Loucy (cell line): Measurements from ENCODE around the gene ADARB1.
A peak's percentile ranks its signal among the peaks of the same experiment; 100 is the strongest.

Experiments used
- H2AFZ ChIP-seq: fragments of 200-600 bp; sonication (generic); 2 replicates; pipeline ENCODE4 v1.6.0; 2016; ENCODE audit warnings: antibody characterized with exemption, mild to moderate bottlenecking, low read length, moderate library complexity
- H3F3A ChIP-seq: fragments of 200-600 bp; 2 replicates; pipeline ENCODE4 v1.6.0; 2016; ENCODE audit warnings: antibody characterized with exemption, low read depth, mild to moderate bottlenecking
- H3K27me3 ChIP-seq: fragments of 200-600 bp; sonication (generic); 2 replicates; pipeline ENCODE4 v1.6.1; 2014; ENCODE audit warnings: low read length, mild to moderate bottlenecking; ENCODE audit not compliant: insufficient read depth, poor library complexity, severe bottlenecking
- H3K36me3 ChIP-seq: fragments of 200-600 bp; sonication (generic); 2 replicates; pipeline ENCODE4 v1.6.1; 2016; ENCODE audit warnings: low read length; ENCODE audit not compliant: insufficient read depth
- H3K4me1 ChIP-seq: fragments of 200-600 bp; sonication (generic); 2 replicates; pipeline ENCODE4 v1.5.1; 2014; ENCODE audit warnings: low read length, mild to moderate bottlenecking; ENCODE audit not compliant: insufficient read depth, poor library complexity, severe bottlenecking
- H3K4me2 ChIP-seq: fragments of 200-600 bp; sonication (generic); 2 replicates; pipeline ENCODE4 v1.6.0; 2014; ENCODE audit warnings: antibody characterized with exemption, low read length, low read depth, mild to moderate bottlenecking; ENCODE audit not compliant: poor library complexity, severe bottlenecking
- H3K4me3 ChIP-seq: fragments of 200-600 bp; sonication (generic); 2 replicates; pipeline ENCODE4 v1.5.1; 2014; ENCODE audit warnings: low read length, mild to moderate bottlenecking, mixed read lengths; ENCODE audit not compliant: poor library complexity, severe bottlenecking
- H3K79me2 ChIP-seq: fragments of 200-600 bp; sonication (generic); 2 replicates; pipeline ENCODE4 v1.6.1; 2014; ENCODE audit warnings: low read length; ENCODE audit not compliant: insufficient read depth
- H3K9ac ChIP-seq: fragments of 200-600 bp; sonication (generic); 2 replicates; pipeline ENCODE4 v1.6.0; 2014; ENCODE audit warnings: mild to moderate bottlenecking, low read depth, low read length, moderate library complexity; ENCODE audit not compliant: poor library complexity, severe bottlenecking
- H3K9me2 ChIP-seq: fragments of 200-600 bp; sonication (generic); replicated peaks from 2 replicates; pipeline ENCODE4 v1.6.1; 2016; ENCODE audit warnings: low read depth, low read length, mixed read lengths
- H3K9me3 ChIP-seq: fragments of 200-600 bp; sonication (generic); 2 replicates; pipeline ENCODE4 v1.6.1; 2014; ENCODE audit warnings: mild to moderate bottlenecking, antibody characterized with exemption, low read length, low read depth; ENCODE audit not compliant: insufficient read depth
- H4K20me1 ChIP-seq: fragments of 200-600 bp; sonication (generic); 2 replicates; pipeline ENCODE4 v1.6.0; 2014; ENCODE audit warnings: antibody characterized with exemption, low read length, mild to moderate bottlenecking; ENCODE audit not compliant: insufficient read depth, poor library complexity, severe bottlenecking
- CTCF ChIP-seq: fragments of 200-600 bp; sonication (generic); conservative IDR thresholded peaks from 2 replicates; pipeline ENCODE4 v1.5.1; 2014; ENCODE audit warnings: mild to moderate bottlenecking, antibody characterized with exemption, low read length
- EZH2phosphoT487 ChIP-seq: fragments of 200-600 bp; IDR thresholded peaks from 2 replicates; pipeline ENCODE4 v1.6.1; 2018; ENCODE audit warnings: antibody characterized with exemption, mild to moderate bottlenecking, moderate library complexity, borderline replicate concordance

The ADARB1 gene

GRCh38 chr21:45029948-45030681, 44.3 kb upstream of the ADARB1 start:
- Histone ChIP-seq H3K4me2 (no peak overlapping the region), H3F3A (no peaks in the 10 kb centered on the region), H4K20me1 (no peaks in the 10 kb centered on the region), H3K36me3 (no peaks in the 10 kb centered on the region), H2AFZ (no peak overlapping the region), H3K9ac (no peak overlapping the region), H3K4me3 (no peak overlapping the region), H3K9me2 (no peaks in the 10 kb centered on the region), H3K79me2 (no peaks in the 10 kb centered on the region), H3K27me3 (no peaks in the 10 kb centered on the region), H3K9me3 (no peaks in the 10 kb centered on the region), H3K4me1 (peaks cover 23% of the 10 kb centered on the region)
- TF ChIP-seq EZH2phosphoT487 (no peak), CTCF (no peak)

- Histone ChIP-seq H3K9me3 (no peaks in the 10 kb centered on the region), H3K9me2 (no peaks in the 10 kb centered on the region), H3K4me3 (peak overlapping the region; percentile 22), H3K79me2 (no peaks in the 10 kb centered on the region), H4K20me1 (no peaks in the 10 kb centered on the region), H3K4me1 (peaks cover 23% of the 10 kb centered on the region), H3K9ac (peak overlapping the region; percentile 37), H3K27me3 (no peaks in the 10 kb centered on the region), H3K36me3 (no peaks in the 10 kb centered on the region), H2AFZ (no peak overlapping the region), H3F3A (no peaks in the 10 kb centered on the region), H3K4me2 (peak overlapping the region; percentile 47)
- TF ChIP-seq CTCF (no peak), EZH2phosphoT487 (no peak)
These were observed 43.5 kb upstream of the ADARB1 start for GRCh38 chr21:45030682-45031570.

GRCh38 chr21:45031571-45032191, 42.7 kb upstream of the ADARB1 start:
- H2AFZ ChIP-seq = no peak overlapping the region
- no peaks in the 10 kb centered on the region for H3K79me2 ChIP-seq
- no peaks in the 10 kb centered on the region for H3K9me3 ChIP-seq
- no peaks in the 10 kb centered on the region for H3F3A ChIP-seq
- no peaks in the 10 kb centered on the region for H3K27me3 ChIP-seq
- no peaks in the 10 kb centered on the region for H3K36me3 ChIP-seq
- TF ChIP-seq CTCF = no peak
- TF ChIP-seq EZH2phosphoT487 = no peak
- no peaks in the 10 kb centered on the region for H4K20me1 ChIP-seq
- peak overlapping the region; percentile 37 for H3K9ac ChIP-seq
- peak overlapping the region; percentile 22 for H3K4me3 ChIP-seq
- peaks cover 23% of the 10 kb centered on the region for H3K4me1 ChIP-seq
- peak overlapping the region; percentile 47 for H3K4me2 ChIP-seq
- H3K9me2 ChIP-seq = no peaks in the 10 kb centered on the region
